GM21786 (cell line): ENCODE results near the gene OR52E4.

Experiments
- ATAC-seq: cut with Tn5 transposase; IDR thresholded peaks from one replicate; pipeline ENCODE4 v1.9.1; 2021; ENCODE audit not compliant: unreplicated experiment

OR52E4 gene

DNA sequence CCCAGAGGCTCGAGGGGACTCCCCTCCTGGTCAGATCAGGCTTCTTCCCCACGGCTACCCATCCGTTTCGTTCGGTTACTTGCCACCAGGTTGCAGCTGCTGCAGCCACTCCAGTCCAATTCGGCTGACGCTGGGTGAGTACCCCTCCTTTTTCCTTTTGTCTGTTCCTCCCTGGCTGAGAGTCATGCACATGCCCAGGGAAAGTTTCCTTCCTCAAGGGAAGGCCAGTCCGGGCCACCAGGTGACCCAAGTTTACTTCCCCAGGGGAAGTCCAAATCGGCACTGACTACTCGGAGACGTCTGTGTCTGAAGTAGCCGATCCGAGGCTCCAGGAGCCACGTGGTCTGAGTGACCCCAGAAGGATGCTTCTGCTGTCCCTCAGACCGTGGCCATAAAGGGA is 48.4 kb downstream of the OR52E4 start:
- no peak for ATAC-seq

DNA sequence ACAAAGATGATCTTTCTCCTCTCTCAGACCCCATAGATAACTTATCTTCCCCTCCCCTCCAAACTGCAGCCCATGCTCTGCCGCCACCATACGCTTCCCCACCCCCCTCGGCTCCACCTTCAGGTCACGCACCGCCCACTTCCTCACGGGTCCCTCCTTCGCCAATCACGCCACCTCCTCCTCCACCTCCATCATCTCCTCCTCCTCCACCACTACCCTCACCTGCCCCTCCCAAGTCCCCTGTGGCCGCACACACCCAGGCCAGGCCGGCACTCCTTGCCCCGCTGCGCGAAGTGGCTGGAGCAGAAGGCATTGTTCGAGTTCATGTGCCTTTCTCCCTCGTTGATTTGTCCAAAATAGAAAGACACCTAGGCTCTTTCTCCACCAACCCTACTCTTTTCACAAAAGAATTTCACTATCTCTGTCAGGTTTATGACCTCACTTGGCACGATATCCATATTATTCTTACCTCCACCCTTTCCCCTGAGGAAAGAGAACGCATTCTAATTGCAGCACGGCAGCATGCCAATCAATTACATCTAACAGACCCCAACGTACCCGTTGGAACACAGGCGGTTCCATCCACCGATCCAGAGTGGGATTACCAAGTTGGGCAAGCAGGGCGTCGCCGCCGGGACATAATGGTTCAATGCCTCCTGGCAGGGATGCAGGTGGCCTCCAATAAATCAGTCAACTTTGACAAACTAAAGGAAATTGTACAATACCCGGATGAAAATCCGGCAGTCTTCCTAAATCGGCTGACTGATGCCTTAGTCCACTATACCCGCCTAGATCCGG is 49.3 kb downstream of the OR52E4 start:
- ATAC-seq = no peak

DNA sequence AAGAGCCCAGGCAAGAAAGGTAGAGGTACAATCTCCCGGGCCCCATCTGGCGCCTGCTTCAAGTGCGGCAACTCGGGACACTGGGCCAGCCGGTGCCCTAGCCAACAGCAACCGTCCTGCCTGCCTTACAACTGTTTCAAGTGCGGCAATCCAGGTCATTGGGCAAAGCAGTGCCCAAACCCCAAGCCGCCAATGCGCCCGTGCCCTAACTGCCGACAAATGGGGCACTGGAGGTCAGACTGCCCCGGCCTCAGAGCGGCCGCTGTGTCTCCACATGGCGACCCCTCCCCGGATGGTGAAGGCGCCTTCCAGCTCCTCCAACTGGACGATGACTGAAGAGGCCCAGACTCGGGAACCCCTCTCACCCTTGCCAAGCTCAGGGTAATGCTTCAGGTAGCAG is 50.2 kb downstream of the OR52E4 start:
- ATAC-seq = no peak

DNA sequence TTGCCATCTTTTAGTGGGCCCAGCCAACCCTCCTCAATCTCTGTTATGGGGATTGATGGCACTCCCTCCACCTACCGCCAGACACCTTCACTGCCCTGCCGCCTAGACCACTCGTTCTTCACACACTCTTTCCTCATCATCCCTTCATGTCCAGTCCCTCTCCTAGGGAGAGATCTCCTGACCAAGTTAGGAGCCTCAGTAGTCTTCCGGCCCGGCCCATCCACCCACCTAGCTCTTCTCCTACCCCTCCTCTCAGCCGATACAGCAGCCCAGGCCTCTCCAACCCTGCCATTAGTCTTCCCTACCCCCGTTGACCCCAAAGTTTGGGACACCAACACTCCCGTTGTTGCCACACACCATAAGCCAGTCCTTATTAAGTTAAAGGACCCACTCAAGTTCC is 50.6 kb downstream of the OR52E4 start:
- ATAC-seq = no peak

DNA sequence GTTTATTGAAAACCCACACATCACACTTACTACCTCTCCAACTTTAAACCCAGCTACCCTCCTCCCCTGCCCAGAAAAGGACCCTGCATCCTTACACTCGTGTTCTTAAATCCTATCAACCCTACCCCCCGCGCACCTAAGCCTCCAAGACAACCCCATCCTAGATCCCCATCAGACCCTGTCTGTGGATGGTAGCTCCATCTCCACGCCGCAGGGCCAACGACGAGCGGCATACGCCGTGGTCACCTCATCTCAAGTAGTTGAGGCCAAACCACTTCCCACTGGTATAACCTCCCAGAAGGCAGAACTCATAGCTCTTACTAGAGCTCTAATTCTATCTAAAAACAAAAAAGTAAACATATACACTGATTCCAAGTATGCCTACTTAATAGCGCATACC is 52.2 kb downstream of the OR52E4 start:
- no peak for ATAC-seq

DNA sequence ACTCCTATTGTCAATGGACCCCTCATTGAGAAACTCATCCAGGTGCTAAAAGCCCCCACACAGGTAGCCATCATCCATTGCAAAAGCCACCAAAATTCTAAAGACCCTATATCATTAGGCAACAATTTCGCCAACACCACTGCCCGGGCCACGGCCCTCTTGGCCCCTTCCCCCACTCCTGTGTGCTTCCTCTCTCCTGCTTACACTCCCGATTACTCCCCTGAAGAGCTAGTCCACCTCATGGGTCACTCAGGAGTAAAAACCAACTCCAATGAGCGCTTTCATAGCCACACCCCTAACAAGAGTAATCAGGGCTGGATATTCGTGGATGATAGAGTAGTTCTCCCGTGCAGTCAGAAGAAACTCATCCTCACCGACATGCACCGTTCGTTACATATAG is 52.7 kb downstream of the OR52E4 start:
- ATAC-seq = no peak
